Mesendoderm (in vitro differentiated cells): ENCODE data around the gene NMRAL1.

Experiments used
- DNase-seq: peaks from one replicate; pipeline ENCODE4 v3.0.0; 2013
- H2AK5ac ChIP-seq: 2 replicates; pipeline ENCODE4 v1.6.1; 2013; ENCODE audit warnings: low read length, inconsistent platforms
- H2BK120ac ChIP-seq: 2 replicates; pipeline ENCODE4 v1.6.1; 2013; ENCODE audit warnings: low read depth, mild to moderate bottlenecking, low read length, moderate library complexity, mixed read lengths
- H2BK15ac ChIP-seq: replicated peaks from 2 replicates; pipeline ENCODE4 v1.6.1; 2013; ENCODE audit warnings: low read depth, mild to moderate bottlenecking, moderate library complexity
- H2BK5ac ChIP-seq: 2 replicates; pipeline ENCODE4 v1.6.1; 2013; ENCODE audit warnings: low read length, inconsistent platforms
- H3K18ac ChIP-seq: 2 replicates; pipeline ENCODE4 v1.6.1; 2013; ENCODE audit warnings: mild to moderate bottlenecking, low read length, mixed read lengths
- H3K23ac ChIP-seq: one replicate; pipeline ENCODE4 v1.6.1; 2013; ENCODE audit warnings: low read length
- H3K27ac ChIP-seq: 2 replicates; pipeline ENCODE4 v1.5.1; 2013; ENCODE audit warnings: low read depth, mild to moderate bottlenecking, inconsistent platforms, low read length, moderate library complexity
- H3K27me3 ChIP-seq: 2 replicates; pipeline ENCODE4 v1.6.1; 2013; ENCODE audit warnings: low read length, control low read depth, mild to moderate bottlenecking, inconsistent platforms; ENCODE audit not compliant: insufficient read depth, poor library complexity
- H3K36me3 ChIP-seq: 2 replicates; pipeline ENCODE4 v1.6.1; 2013; ENCODE audit warnings: low read length, inconsistent platforms; ENCODE audit not compliant: control insufficient read depth, insufficient read depth
- H3K4ac ChIP-seq: one replicate; pipeline ENCODE4 v1.6.1; 2013; ENCODE audit warnings: low read depth, mild to moderate bottlenecking, low read length, moderate library complexity
- H3K4me1 ChIP-seq: 2 replicates; pipeline ENCODE4 v1.6.1; 2013; ENCODE audit warnings: low read depth, low read length, inconsistent platforms; ENCODE audit not compliant: control insufficient read depth
- H3K4me2 ChIP-seq: 2 replicates; pipeline ENCODE4 v1.6.1; 2013; ENCODE audit warnings: low read length
- H3K4me3 ChIP-seq: 2 replicates; pipeline ENCODE4 v1.5.1; 2013; ENCODE audit warnings: mild to moderate bottlenecking, low read length
- H3K56ac ChIP-seq: one replicate; pipeline ENCODE4 v1.6.1; 2013; ENCODE audit warnings: low read length
- H3K79me1 ChIP-seq: 2 replicates; pipeline ENCODE4 v1.6.1; 2013; ENCODE audit warnings: low read length, inconsistent platforms
- H3K79me2 ChIP-seq: 2 replicates; pipeline ENCODE4 v1.6.1; 2013; ENCODE audit warnings: mild to moderate bottlenecking, low read length; ENCODE audit not compliant: control insufficient read depth, insufficient read depth
- H3K9ac ChIP-seq: 2 replicates; pipeline ENCODE4 v1.6.1; 2013; ENCODE audit warnings: low read length, inconsistent platforms
- H4K5ac ChIP-seq: one replicate; pipeline ENCODE4 v1.6.1; 2013; ENCODE audit warnings: low read length
- H4K8ac ChIP-seq: one replicate; pipeline ENCODE4 v1.6.1; 2013; ENCODE audit warnings: low read depth, mild to moderate bottlenecking, control low read depth, low read length, moderate library complexity
- WGBS: extraction: QIAGEN DNeasy Blood & Tissue Kit; methylation state at CpG from one replicate; pipeline ENCODE4 v1.1.7; 2013; ENCODE audit warnings: low lambda C conversion rate, missing lambda C conversion rate; ENCODE audit not compliant: insufficient coverage; ENCODE audit errors: extremely low coverage; 5-methylcytosine and 5-hydroxymethylcytosine counted together

The NMRAL1 gene

GRCh38 chr16:4472880-4473279 lies 1.5 kb downstream of the NMRAL1 start:
- Histone ChIP-seq H3K27ac (no peak overlapping the region), H3K4me1 (peaks cover 2% of the 10 kb centered on the region), H3K56ac (no peak overlapping the region), H2BK15ac (no peak overlapping the region), H3K23ac (no peak overlapping the region), H3K79me1 (peaks cover 1% of the 10 kb centered on the region), H3K27me3 (no peaks in the 10 kb centered on the region), H3K4me3 (no peak overlapping the region), H2BK120ac (no peak overlapping the region), H3K4ac (no peak overlapping the region), H2BK5ac (no peak overlapping the region), H3K9ac (no peak overlapping the region), H3K79me2 (peaks cover 3% of the 10 kb centered on the region), H3K36me3 (no peaks in the 10 kb centered on the region), H2AK5ac (no peak overlapping the region), H4K8ac (no peak overlapping the region), H4K5ac (no peak overlapping the region), H3K18ac (no peak overlapping the region), H3K4me2 (no peak overlapping the region)
- no CpG with 5 or more reads among the region's 4 CpGs for WGBS
- no peak for DNase-seq

DNA sequence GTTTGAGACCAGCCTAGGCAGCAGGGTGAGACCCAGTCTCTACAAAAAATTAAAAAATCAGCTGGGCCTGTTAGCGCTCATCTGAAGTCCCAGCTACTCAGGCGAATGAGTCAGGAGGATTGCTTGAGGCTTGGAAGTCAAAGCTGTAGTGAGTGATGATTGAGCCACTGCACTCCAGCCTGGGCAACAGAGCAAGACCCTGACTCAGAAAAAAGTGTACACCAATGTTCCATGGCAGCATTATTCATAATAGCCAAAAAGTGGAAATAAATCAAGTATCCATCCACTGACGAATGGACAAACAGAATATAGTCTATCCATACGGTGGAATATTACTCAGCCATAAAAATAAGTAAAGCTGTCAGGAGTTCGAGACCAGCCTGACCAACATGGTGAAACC lies 2.6 kb downstream of the NMRAL1 start:
- Histone ChIP-seq H2AK5ac (no peak overlapping the region), H3K56ac (no peak overlapping the region)
- WGBS, result no CpG with 5 or more reads among the region's 5 CpGs

DNA sequence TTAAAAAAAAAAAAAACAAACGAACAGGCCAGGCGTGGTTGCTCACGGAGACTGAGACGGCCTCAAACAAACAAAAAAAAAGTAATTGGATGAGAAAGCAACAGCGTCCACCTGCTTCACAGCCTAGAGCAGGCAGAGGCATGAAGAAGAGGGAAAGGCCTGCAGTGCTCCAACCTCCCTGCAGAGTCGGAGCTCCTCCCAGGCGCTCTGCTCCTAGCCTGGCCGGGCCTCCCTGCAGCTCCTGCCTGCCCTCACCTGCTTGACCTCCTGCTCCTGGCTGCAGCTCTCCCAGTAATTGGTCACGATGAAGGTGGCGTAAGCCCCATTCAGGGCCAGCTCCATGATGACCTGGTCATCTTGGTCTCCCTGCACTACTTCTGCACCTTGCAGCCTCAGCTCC lies 5.5 kb downstream of the NMRAL1 start:
- no peak overlapping the region for H3K56ac ChIP-seq
- no peak overlapping the region for H4K8ac ChIP-seq
- DNase-seq, result no peak
- no peak overlapping the region for H2AK5ac ChIP-seq
- peaks cover 3% of the 10 kb centered on the region for H3K79me2 ChIP-seq
- H3K4me2 ChIP-seq, result no peak overlapping the region
- H3K27me3 ChIP-seq, result no peaks in the 10 kb centered on the region
- H3K23ac ChIP-seq, result no peak overlapping the region
- no peak overlapping the region for H3K9ac ChIP-seq
- H3K27ac ChIP-seq, result no peak overlapping the region
- peaks cover 1% of the 10 kb centered on the region for H3K79me1 ChIP-seq
- H4K5ac ChIP-seq, result no peak overlapping the region
- no peak overlapping the region for H2BK15ac ChIP-seq
- WGBS, result no CpG with 5 or more reads among the region's 10 CpGs
- no peak overlapping the region for H3K4me3 ChIP-seq
- no peak overlapping the region for H3K18ac ChIP-seq
- peaks cover 5% of the 10 kb centered on the region for H3K36me3 ChIP-seq
- H2BK5ac ChIP-seq, result no peak overlapping the region
- H3K4me1 ChIP-seq, result no peaks in the 10 kb centered on the region
- no peak overlapping the region for H3K4ac ChIP-seq
- H2BK120ac ChIP-seq, result no peak overlapping the region

More for the DNA sequence above, 2.6 kb downstream of the NMRAL1 start:
- Histone ChIP-seq H3K4ac (no peak overlapping the region), H3K79me2 (peaks cover 3% of the 10 kb centered on the region), H2BK120ac (no peak overlapping the region), H3K4me1 (peaks cover 2% of the 10 kb centered on the region), H3K18ac (no peak overlapping the region), H2BK5ac (no peak overlapping the region), H3K27ac (no peak overlapping the region), H3K36me3 (no peaks in the 10 kb centered on the region), H3K79me1 (peaks cover 1% of the 10 kb centered on the region), H4K8ac (no peak overlapping the region), H2BK15ac (no peak overlapping the region), H4K5ac (no peak overlapping the region), H3K9ac (no peak overlapping the region), H3K4me3 (no peak overlapping the region), H3K4me2 (no peak overlapping the region), H3K27me3 (no peaks in the 10 kb centered on the region), H3K23ac (no peak overlapping the region)
- no peak for DNase-seq

GRCh38 chr16:4467916-4468315 lies 6.5 kb downstream of the NMRAL1 start:
- WGBS, result no CpG with 5 or more reads among the region's 16 CpGs
- Histone ChIP-seq H2BK120ac (no peak overlapping the region), H2AK5ac (no peak overlapping the region), H3K4me2 (no peak overlapping the region), H3K23ac (no peak overlapping the region), H3K4ac (no peak overlapping the region), H3K9ac (no peak overlapping the region), H3K27ac (no peak overlapping the region), H3K4me3 (no peak overlapping the region), H3K27me3 (no peaks in the 10 kb centered on the region), H3K79me2 (no peaks in the 10 kb centered on the region), H2BK5ac (no peak overlapping the region), H3K79me1 (peaks cover 1% of the 10 kb centered on the region), H3K4me1 (no peaks in the 10 kb centered on the region), H2BK15ac (no peak overlapping the region), H3K56ac (no peak overlapping the region), H4K5ac (no peak overlapping the region), H3K18ac (no peak overlapping the region), H3K36me3 (peaks cover 6% of the 10 kb centered on the region), H4K8ac (no peak overlapping the region)
- no peak for DNase-seq

DNA sequence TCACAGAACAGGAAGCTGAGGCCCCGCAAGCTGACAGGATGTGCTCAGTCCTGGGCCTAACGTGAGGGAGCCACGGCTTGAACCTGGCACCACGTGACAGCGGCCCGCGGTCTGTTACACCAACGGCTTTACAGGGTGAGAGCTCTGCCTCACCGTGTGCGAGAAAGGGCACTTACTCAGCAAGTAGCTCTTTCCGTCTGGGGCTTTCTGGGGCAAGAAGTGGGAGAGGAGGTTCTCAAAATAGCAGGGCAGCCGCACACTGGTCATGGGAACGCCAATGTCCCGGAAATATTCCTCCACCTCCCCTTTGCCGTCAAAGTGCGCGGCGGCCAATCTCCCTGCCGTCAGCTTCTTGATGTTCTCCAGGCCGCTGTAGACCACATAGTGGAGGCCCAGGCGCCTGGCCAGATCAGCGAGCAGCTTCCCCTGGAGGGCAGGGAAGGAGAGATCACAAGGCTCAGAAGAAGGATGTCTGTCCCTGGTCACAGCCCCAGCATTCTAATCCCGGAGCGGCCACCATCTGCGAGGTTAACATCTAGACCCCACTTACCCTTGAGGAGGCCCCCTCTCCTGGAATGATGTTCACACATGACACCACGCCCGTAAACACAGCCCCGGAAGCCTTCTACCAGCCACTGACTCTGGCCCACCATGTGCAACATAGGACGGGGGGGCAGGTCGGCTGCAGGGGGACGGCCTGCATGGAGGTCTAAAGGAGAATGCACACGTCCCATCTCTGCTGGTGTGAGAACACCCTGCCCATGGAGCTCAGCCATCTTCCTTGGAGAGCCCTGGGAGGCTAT lies 8.2 kb downstream of the NMRAL1 start:
- no peak overlapping the region for H3K27ac ChIP-seq
- no peak overlapping the region for H2BK120ac ChIP-seq
- H3K27me3 ChIP-seq, result no peaks in the 10 kb centered on the region
- no peak overlapping the region for H3K4me3 ChIP-seq
- no peak overlapping the region for H3K4ac ChIP-seq
- no peak overlapping the region for H3K9ac ChIP-seq
- no peak overlapping the region for H2BK5ac ChIP-seq
- peaks cover 6% of the 10 kb centered on the region for H3K36me3 ChIP-seq
- H4K8ac ChIP-seq, result no peak overlapping the region
- no peaks in the 10 kb centered on the region for H3K79me2 ChIP-seq
- WGBS, result no CpG with 5 or more reads among the region's 32 CpGs
- H3K4me1 ChIP-seq, result no peaks in the 10 kb centered on the region
- no peak overlapping the region for H3K18ac ChIP-seq
- no peak overlapping the region for H2BK15ac ChIP-seq
- no peaks in the 10 kb centered on the region for H3K79me1 ChIP-seq
- H2AK5ac ChIP-seq, result no peak overlapping the region
- H3K56ac ChIP-seq, result no peak overlapping the region
- no peak overlapping the region for H3K23ac ChIP-seq
- no peak overlapping the region for H3K4me2 ChIP-seq
- DNase-seq, result no peak
- H4K5ac ChIP-seq, result no peak overlapping the region
